Activated gamma-delta T cell treated with Interleukin-2 at 50 U/mL for 16 hours (primary cell): ENCODE results near the gene RETREG2.
A peak's percentile ranks its signal among the peaks of the same experiment; 100 is the strongest.

ENCODE experiments used
- DNase-seq: peaks from one replicate; pipeline ENCODE4 v3.0.0-alpha.2; 2020

RETREG2 gene

DNA sequence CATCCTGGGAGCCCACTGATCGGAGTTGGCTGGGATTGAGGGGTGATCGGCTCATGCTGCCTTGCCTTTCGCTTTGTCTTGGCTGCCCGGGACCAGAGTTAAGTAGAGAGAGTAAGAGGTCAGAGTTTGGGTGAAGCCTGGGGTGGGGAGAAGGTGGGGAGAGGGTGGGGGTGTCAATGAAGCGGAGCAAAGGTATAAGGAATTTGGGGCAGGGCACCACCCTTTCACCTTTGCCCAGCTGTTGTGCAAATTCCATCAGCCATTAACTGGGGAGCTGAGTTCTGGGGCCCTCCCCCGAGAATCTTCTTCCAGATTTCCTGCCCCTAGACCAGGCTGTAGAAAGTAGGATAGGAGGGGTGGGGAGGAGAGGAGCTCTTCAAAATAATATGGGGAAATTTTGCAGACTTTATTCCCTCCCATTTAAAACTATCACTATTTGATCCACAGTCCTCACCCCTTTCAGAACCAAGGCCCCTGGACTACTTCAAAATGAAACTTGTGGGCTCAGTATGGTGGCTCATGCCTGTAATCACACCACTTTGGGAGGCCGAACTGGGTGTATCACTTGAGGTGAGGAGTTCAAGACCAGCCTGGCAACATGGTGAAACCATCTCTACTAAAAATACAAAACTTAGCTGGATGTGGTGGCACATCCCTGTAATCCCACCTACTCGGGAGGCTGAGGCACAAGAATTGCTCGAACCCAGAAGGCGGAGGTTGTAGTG, 8.0 kb upstream of the RETREG2 start, which contains the start of gene SLC23A3:
Gene SLC23A3, minus strand, starts transcription at position 100 of the 725 bp plus-strand sequence. Its CDS starts 45 bp downstream, at position 55.
- DNase-seq: no peak

DNA sequence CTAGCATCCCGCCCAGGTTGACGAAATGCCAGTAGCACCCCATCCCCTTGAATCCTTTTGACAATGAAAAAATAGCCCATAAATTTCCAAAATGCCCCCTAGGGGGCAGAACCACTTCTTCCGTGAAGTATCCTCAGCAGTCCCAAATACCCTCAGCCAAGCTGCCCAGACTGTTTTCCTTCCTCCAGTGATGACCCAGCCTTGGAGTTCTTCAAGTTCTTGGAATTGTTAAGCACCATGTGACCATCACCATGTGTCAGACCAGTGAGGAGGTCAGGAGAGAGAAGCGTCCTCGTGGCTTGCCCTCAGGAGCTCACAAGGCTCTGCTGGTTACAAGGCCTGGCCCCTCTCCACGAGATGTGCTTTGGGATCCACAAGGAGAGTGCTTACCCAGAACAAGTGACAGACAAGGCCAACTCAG, 6.8 kb upstream of the RETREG2 start:
- DNase-seq: peak; percentile 36

DNA sequence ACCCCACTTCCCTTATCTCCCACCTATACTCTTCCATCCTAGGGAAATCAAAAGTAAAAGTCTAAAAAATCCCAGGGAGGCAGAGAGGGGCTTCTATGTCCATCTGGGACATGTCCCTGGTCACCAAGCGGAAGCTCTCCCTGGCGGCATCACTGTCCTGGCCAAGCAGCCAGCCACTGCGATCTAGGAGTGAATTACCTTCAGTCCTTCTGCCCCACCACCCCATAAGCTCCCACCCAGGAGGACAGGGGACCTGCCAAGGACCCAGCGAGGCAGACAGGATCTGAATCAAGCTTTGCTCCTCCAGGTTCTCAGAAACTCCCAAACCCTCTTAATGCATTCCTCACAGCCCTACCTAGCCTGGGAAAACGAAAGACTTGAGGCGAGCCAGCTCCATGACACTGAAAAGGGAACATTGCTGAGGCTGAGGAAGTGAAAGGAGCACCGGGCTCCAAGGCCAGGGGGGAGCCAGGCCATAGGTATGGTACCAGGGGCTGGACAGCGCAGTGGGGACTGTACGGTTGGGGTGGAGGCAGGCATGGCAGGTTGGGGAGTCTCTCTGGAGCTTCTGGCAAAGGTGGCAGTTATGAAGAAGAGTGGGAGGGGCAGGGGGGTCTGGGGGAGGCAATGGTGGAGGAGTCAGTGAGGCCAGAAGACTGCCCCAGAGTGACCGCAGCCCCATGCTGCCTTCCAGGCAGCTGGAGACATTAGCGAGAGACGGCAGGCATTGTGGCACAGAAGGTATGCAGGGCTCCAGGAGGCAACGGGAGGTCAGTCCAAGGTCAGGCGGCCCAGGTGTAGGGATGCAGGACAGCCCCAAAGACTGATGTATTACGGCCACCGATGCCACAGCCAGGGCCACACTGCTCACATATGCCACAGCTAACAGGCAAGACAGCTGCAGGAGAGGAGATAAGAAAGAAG, 5.6 kb upstream of the RETREG2 start:
- no peak for DNase-seq

DNA sequence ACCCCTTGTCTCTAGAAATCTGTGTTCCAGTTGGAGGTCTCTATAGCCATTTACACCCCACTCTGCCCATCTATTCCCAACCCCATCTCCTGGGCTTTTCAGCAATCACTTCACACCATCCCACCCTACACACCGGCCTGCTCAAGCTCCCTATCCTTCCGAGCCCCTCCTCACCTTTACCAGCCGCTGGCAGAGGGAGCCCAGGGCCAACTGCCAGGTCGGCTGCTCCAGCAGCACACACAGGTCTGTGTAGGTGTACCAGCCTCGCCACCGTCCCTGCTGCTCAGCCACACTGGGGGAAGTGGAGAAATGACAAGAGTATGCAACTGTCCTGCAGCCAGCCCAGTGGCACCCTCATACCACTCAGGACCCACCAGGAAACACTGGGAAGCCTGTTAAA, 4.9 kb upstream of the RETREG2 start:
- DNase-seq: no peak

DNA sequence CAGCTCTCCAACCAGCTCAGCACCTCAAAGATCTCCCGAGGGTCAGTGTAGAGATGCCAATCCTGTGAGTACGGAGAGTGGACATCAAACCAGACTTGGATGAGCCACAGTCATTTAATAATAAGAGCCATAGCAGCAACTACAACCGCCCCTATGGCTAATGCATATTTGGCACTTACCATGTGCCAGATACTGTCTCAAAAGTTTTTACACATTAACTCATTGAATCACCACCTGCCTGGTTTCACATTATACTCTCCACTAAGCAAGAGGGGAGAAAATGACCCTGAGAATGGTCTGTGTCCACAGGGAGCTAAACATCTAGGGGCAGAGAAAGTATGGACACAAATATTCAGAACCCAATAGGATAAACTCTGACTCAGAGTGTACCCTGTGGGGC, 3.9 kb upstream of the RETREG2 start:
- DNase-seq: no peak

DNA sequence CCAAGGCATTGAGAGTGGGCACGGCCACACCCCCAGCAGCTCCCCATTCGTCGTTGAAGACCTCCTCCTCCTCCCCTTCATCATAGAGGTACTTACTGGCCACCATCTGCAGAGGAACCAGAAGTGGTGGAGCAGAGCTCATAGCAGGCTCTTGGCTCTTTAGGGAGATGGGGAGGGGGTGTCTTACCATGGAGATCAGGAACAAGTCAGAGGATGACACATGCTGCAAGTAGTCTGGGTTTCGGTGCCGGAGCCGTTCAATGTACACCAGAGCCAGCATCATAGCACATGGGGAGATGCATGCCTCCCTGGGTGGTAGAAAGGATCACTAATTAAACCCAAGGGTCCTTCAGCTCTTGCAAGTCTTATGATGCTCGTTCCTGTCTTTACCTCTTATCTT, 3.3 kb upstream of the RETREG2 start:
- no peak for DNase-seq

DNA sequence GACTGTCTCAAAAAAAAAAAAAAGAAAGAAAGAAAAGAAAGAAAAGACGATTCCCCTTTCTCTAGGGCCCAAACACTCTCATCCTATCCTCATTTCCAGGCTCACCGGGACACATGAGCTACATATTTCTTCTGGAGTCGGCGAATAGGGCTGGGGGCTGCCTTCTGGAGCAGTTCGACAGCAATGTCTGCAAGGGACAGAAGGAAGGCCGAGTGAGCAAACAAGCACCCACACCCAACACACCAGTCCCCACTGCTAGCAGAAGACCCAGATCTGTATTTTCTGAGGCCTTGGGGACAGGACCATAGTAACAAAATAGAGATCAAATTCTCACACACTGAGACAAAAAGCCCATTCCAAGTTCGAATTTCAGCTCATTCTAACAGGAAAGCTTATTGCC, 2.6 kb upstream of the RETREG2 start:
- no peak for DNase-seq

DNA sequence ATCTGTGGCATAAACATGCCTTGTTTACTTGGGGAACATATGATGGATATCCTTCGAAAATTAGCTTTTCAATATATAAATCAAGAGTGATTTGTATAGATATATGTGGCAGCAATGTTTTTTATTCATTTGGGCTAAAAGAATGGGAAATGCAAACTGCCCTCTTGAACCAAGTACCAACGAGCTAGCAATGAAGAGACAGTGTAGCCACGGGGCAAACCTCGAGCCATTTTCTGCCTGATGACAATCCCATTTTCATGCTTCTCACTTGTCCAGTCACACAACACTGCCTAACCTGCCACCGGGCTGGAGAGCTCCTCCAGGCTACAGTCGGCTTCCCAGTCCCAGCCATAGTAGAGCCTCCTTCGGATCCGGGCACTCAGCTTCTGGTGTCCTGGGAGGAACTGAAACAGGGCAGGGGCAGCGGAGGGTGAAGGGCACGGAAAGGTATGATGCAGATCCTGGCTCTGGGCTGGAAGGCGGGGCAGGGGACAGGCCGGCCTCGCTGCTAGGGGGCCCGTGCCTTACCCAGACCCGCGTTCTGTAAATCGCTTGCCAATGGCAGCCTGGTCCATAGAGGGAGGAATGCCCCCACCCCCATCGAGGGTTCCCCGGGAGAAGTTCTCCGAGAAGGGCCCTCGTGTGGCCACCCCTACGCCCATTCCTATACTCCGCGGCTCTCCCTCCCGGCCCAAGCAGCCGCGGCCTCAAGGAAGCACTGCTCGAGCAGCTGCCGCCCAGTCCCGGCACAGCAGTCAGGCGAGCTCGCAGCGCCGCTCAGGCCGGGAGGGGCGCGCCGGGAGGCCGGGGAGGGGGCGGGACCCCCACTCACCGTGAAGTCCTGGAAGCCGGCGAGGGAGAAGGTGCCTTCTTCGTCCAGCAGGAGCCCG, 1.9 kb upstream of the RETREG2 start:
- DNase-seq: no peak

DNA sequence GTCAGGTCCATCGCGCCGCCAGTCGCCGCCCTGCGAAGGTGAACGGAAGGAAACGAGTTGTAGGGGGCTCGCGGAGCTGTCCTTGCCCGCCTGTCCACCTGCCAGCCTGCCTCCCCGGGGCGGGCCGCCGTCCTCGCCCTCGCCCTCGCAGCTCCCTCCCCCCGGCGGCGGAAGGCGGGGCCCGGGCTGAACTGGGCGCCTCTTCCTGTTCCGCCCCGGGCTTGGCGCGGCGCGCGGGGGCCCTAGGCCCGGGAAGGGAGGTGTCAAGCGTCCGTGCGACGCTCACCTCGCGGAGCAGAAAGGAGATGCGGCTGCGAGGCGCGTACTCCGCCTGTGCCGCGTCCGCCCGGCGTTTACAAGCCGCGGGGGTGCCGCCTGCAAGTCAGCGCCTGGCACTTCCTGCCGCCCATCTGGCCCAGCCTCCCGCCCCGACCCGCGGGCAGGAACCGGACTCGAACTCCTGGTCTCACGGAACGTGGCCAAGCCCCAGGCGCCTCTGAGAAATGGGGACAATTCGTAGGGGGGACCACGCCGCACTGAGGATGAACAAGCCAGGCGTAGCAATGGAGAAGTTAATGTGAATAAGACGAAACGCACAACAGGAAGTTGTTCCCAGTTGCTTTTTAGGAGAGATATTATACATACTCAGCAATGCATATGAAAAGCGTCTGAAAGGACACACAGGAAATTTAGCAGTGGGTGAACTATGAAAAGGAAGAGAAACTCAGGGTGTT, 1.1 kb upstream of the RETREG2 start, which contains the start of gene CNPPD1:
Gene CNPPD1, minus strand, starts transcription at position 108 of the 734 bp plus-strand sequence. Its CDS starts 97 bp downstream, at position 11.
- DNase-seq: peak; percentile 87

DNA sequence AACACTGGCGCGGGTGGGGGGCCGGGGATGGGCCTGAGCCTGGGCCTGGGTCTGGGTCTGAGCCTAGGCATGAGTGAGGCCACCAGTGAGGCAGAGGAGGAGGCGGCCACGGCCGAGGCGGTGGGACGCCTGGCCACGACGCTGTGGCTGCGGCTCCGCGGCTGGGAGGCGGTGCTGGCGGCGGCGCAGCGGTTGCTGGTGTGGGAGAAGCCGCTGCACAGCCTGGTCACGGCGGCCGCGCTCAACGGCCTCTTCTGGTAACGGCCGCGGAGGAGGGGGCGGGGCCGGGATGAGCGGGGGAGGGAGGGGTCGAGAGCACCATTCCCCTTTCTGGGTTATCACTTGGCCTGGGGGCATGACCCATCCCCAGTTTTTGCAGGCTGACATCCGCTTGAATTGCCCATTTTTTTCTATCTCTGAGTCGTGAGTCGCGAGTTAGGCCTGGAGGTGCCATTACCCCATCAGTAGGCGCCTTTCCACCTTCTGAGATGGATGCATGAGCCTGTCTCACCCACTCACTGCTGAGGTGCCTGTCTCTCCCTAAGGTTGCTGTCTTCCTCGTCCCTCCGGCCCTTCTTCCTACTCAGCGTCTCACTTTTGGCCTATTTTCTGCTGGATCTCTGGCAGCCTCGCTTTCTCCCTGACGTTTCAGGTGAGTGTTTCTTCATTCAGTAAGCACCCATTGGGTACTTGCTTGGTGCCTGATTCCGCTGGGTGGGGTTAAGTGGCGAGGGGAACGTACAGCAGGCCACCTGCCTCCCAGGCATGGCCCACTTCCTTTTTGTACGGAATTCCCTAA, 501 bp downstream of the RETREG2 start:
- peak; percentile 29 for DNase-seq

DNA sequence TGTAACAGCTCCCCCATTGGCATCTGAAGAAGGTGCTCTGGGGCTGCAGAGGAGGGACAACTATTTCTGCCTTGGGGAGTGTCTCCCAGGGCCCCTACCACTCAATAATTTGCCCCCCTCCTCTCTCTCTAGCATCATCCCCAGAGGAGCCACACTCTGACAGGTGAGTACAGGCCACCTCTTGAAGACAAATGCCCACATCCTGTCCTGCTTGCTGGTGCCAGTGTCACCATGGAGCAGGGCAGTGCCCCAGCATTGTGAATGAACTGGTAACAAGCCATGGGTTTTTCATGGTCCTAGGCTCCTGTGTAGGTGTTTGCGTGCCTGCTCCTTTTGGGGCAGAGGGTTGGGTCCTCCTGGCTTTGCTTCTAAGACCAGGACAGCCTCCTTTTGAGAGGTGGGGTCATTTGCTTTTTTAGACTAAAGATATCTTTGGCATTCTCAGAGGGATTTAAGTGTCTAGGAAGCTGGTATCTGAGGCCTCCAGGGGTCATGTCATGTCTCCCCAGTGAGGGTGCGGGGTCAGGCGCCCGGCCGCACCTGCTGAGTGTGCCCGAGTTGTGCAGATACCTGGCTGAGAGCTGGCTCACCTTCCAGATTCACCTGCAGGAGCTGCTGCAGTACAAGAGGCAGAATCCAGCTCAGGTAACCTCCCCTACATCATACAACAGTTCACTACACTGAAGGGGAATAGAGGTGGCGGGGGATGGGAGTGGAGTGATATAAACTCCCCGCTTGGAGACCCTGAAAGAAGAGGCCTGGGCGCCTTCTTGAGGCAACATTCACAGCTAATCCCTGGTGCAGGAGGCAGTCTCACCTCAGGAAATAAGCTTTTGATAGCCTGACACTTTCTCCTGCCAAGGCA, 1.8 kb downstream of the RETREG2 start:
- no peak for DNase-seq

DNA sequence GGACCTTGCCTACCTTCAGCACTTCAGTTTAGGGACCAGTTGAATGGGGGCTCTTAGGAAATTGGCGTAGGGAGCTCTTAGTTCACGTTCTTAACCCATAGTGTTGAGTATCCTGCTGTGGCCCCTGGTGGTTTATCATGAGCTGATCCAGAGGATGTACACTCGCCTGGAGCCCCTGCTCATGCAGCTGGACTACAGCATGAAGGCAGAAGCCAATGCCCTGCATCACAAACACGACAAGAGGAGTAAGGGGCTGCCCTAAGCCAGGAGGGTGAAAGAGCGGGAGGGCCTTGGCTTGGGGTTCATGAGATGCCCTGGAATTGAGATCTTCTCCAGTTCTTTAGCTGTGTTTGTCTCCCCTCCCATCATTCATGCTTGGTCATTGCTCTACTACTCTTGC, 2.9 kb downstream of the RETREG2 start:
- no peak for DNase-seq

DNA sequence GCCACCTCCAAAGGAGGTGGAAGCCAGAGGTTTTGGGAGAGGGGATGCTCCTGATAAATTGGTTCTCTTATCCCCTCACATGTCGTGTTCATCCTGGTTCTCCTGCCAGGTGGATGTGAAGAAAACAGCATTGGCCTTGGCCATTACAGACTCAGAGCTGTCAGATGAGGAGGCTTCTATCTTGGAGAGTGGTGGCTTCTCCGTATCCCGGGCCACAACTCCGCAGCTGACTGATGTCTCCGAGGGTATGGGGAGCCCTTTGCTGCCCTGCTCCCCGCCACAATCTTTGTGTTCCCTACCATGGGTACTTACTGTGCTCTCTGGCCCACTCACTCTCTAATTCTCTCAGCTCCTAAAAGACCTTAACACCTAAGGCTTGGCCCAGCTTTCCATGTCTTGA, 3.5 kb downstream of the RETREG2 start:
- no peak for DNase-seq

DNA sequence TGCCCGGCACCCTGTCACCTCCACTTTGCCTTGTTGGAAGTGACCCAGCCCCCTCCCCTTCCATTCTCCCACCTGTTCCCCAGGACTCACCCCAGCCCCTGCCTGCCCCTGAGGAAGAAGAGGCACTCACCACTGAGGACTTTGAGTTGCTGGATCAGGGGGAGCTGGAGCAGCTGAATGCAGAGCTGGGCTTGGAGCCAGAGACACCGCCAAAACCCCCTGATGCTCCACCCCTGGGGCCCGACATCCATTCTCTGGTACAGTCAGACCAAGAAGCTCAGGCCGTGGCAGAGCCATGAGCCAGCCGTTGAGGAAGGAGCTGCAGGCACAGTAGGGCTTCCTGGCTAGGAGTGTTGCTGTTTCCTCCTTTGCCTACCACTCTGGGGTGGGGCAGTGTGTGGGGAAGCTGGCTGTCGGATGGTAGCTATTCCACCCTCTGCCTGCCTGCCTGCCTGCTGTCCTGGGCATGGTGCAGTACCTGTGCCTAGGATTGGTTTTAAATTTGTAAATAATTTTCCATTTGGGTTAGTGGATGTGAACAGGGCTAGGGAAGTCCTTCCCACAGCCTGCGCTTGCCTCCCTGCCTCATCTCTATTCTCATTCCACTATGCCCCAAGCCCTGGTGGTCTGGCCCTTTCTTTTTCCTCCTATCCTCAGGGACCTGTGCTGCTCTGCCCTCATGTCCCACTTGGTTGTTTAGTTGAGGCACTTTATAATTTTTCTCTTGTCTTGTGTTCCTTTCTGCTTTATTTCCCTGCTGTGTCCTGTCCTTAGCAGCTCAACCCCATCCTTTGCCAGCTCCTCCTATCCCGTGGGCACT, 4.5 kb downstream of the RETREG2 start:
- DNase-seq: no peak

DNA sequence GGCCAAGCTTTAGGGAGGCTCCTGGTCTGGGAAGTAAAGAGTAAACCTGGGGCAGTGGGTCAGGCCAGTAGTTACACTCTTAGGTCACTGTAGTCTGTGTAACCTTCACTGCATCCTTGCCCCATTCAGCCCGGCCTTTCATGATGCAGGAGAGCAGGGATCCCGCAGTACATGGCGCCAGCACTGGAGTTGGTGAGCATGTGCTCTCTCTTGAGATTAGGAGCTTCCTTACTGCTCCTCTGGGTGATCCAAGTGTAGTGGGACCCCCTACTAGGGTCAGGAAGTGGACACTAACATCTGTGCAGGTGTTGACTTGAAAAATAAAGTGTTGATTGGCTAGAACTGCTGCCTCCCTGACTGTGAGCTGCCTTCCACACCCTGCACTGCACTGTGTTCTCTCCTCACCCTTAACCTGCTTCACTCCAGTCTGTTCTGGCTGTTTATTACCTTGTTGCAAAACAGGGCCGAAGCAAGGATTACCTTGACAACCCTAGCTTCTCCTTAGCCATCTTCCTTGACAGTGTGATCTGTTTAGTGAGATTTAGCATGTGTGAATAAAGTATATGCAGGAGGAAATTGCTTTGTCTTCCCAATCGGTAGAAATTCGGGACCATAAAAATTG, 5.2 kb downstream of the RETREG2 start:
- DNase-seq: no peak

DNA sequence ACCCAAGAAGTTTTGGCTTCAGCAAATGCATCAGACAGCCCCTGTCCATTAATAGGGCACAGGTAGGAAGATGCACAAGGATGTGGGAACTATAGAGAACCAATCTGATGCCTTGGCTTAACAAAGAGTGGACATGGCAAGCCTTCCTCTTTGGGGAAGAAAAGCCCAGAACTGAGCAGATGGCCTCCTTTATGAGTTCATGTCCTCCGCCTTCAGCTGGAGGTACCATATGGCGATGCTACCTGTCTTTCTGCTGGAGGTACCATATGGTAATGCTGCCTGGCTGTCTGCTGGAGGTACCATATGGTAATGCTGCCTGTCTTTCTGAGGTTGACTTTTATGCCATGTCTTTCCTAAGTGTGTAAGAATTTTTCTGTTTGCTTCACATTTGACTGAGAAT, 6.0 kb downstream of the RETREG2 start:
- no peak for DNase-seq

DNA sequence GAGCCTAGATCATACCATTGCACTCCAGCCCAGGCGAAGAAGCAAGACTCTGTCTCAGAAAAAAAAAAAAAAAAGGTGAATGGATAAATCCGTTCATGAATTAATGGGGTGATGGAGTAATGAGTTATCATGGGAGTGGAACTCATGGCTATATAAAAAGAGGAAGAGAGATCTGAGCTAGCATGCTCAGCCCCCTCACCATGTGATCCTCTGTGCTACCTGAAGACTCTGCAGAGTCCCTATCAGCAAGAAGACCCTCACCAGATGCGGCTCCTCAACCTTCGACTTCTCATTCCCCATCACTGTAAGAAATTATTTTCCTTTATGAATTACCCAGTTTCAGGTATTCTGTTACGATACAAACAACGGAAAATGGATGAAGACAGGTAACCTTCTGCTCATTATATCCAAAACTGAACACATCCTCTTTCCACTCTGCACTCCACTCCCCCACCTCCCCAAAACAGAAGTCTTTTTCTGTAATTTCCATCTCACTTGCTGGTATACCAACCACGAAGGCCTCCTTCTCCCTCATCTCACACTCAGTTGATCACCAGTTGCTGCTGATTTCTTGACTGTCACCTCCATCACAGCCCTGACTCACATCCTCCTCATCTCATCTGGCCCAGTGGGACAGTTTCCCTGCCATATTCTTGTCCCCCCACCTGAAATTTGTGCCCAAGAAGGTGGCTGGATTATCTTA, 8.8 kb downstream of the RETREG2 start:
- no peak for DNase-seq

DNA sequence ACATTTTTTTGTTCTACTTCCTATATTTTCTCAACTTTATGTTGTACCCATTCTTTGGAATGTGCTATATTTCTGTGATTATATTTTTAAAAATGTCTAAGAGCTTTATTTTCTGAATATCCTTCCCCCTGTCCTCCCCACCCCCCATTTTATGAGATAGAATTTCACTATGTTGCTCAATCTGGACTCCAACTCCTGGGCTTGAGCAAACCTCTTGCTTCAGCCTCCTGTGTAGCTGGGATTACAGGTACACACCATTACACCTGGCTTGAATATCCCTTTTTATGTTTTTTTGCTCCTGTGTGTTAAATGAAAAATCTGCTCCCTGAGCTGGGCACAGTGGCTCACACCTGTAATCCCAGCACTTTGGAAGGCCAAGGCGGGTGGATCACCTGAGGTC, 19.3 kb downstream of the RETREG2 start:
- no peak for DNase-seq
